Measurements from ENCODE around the gene APMAP.

Gene APMAP

GRCh38 chr20:24984961-24985640 is 7.5 kb downstream of the APMAP start:
- no peaks in the 10 kb centered on the region for H3K79me2 ChIP-seq (ENCODE audit: insufficient read depth, low read length)
- H3K4me2 ChIP-seq (ENCODE audit: low read length) = no peak overlapping the region
- no peaks in the 10 kb centered on the region for H3K4me1 ChIP-seq (ENCODE audit: insufficient read depth, low read length, severe bottlenecking)

GRCh38 chr20:24983896-24984295 is 8.7 kb downstream of the APMAP start:
- Histone ChIP-seq H2AFZ (ENCODE audit: low read length) (no peak overlapping the region), H3F3A (ENCODE audit: insufficient read depth, low read length) (no peaks in the 10 kb centered on the region), H3K9me2 (ENCODE audit: low read depth, low read length) (no peaks in the 10 kb centered on the region), H3K4me2 (ENCODE audit: low read length) (no peak overlapping the region), H4K20me1 (ENCODE audit: insufficient read depth, low read length) (no peaks in the 10 kb centered on the region), H3K4me3 (ENCODE audit: low read depth, low read length, poor library complexity, severe bottlenecking) (no peak overlapping the region), H3K9ac (ENCODE audit: low read length) (no peak overlapping the region), H3K27me3 (ENCODE audit: insufficient read depth, low read length) (no peaks in the 10 kb centered on the region), H3K36me3 (ENCODE audit: insufficient read depth, low read length) (peaks cover 37% of the 10 kb centered on the region), H3K27ac (ENCODE audit: low read depth, low read length, poor library complexity, severe bottlenecking) (no peak overlapping the region), H3K9me3 (ENCODE audit: low read length) (no peaks in the 10 kb centered on the region), H3K79me2 (ENCODE audit: insufficient read depth, low read length) (no peaks in the 10 kb centered on the region), H3K4me1 (ENCODE audit: insufficient read depth, low read length, severe bottlenecking) (no peaks in the 10 kb centered on the region)
- no peak for TF ChIP-seq EZH2 (IDR thresholded peaks at IDR 0.05; ENCODE audit: borderline replicate concordance, low read length)

More at GRCh38 chr20:24984961-24985640, 7.5 kb downstream of the APMAP start:
- Histone ChIP-seq H3K9ac (ENCODE audit: low read length) (no peak overlapping the region), H4K20me1 (ENCODE audit: insufficient read depth, low read length) (no peaks in the 10 kb centered on the region), H3K9me3 (ENCODE audit: low read length) (no peaks in the 10 kb centered on the region), H2AFZ (ENCODE audit: low read length) (no peak overlapping the region), H3K36me3 (ENCODE audit: insufficient read depth, low read length) (peaks cover 25% of the 10 kb centered on the region), H3K9me2 (ENCODE audit: low read depth, low read length) (no peaks in the 10 kb centered on the region), H3F3A (ENCODE audit: insufficient read depth, low read length) (no peaks in the 10 kb centered on the region), H3K4me3 (ENCODE audit: low read depth, low read length, poor library complexity, severe bottlenecking) (no peak overlapping the region), H3K27ac (ENCODE audit: low read depth, low read length, poor library complexity, severe bottlenecking) (no peak overlapping the region), H3K27me3 (ENCODE audit: insufficient read depth, low read length) (no peaks in the 10 kb centered on the region)
- TF ChIP-seq EZH2 (IDR thresholded peaks at IDR 0.05; ENCODE audit: borderline replicate concordance, low read length) (no peak), CTCF (IDR thresholded peaks at IDR 0.05; ENCODE audit: low read length) (no peak)

DNA sequence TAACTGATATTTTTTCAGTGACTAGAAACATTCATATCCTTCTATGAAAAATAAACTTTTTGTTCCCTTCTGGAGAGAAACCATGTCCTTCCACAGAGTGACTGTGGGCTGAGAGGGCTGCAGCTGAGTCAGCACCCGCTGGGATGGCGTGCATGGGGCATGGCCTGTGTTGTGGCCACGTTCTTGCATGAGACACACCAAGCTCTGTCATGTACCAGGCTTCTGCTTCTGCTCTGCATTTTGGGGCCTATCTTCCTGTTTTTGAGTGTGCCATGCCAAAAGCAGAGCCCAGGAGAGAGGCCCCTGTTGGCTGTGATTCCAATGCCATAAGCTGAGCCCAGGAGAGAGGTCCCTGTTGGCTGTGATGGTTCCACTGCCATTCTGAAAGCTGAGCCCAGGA is 10.8 kb downstream of the APMAP start:
- H3K36me3 ChIP-seq (ENCODE audit: insufficient read depth, low read length) = peaks cover 58% of the 10 kb centered on the region
- no peaks in the 10 kb centered on the region for H4K20me1 ChIP-seq (ENCODE audit: insufficient read depth, low read length)
- H3F3A ChIP-seq (ENCODE audit: insufficient read depth, low read length) = no peaks in the 10 kb centered on the region
- H3K4me3 ChIP-seq (ENCODE audit: low read depth, low read length, poor library complexity, severe bottlenecking) = no peak overlapping the region
- TF ChIP-seq CTCF (IDR thresholded peaks at IDR 0.05; ENCODE audit: low read length) (no peak), EZH2 (IDR thresholded peaks at IDR 0.05; ENCODE audit: borderline replicate concordance, low read length) (no peak)
- H3K27me3 ChIP-seq (ENCODE audit: insufficient read depth, low read length) = no peaks in the 10 kb centered on the region
- H3K27ac ChIP-seq (ENCODE audit: low read depth, low read length, poor library complexity, severe bottlenecking) = no peak overlapping the region
- H3K9ac ChIP-seq (ENCODE audit: low read length) = no peak overlapping the region
- no peaks in the 10 kb centered on the region for H3K9me2 ChIP-seq (ENCODE audit: low read depth, low read length)
- H3K4me2 ChIP-seq (ENCODE audit: low read length) = no peak overlapping the region
- H3K4me1 ChIP-seq (ENCODE audit: insufficient read depth, low read length, severe bottlenecking) = no peaks in the 10 kb centered on the region
- H3K9me3 ChIP-seq (ENCODE audit: low read length) = no peaks in the 10 kb centered on the region
- no peaks in the 10 kb centered on the region for H3K79me2 ChIP-seq (ENCODE audit: insufficient read depth, low read length)
- H2AFZ ChIP-seq (ENCODE audit: low read length) = no peak overlapping the region

GRCh38 chr20:24981282-24981681 is 11.3 kb downstream of the APMAP start:
- no peak overlapping the region for H3K27ac ChIP-seq (ENCODE audit: low read depth, low read length, poor library complexity, severe bottlenecking)
- H3K27me3 ChIP-seq (ENCODE audit: insufficient read depth, low read length) = no peaks in the 10 kb centered on the region
- TF ChIP-seq CTCF (IDR thresholded peaks at IDR 0.05; ENCODE audit: low read length) = no peak
- no peak for TF ChIP-seq EZH2 (IDR thresholded peaks at IDR 0.05; ENCODE audit: borderline replicate concordance, low read length)
- H3K79me2 ChIP-seq (ENCODE audit: insufficient read depth, low read length) = no peaks in the 10 kb centered on the region
- peaks cover 63% of the 10 kb centered on the region for H3K36me3 ChIP-seq (ENCODE audit: insufficient read depth, low read length)
- no peaks in the 10 kb centered on the region for H3F3A ChIP-seq (ENCODE audit: insufficient read depth, low read length)
- H2AFZ ChIP-seq (ENCODE audit: low read length) = no peak overlapping the region
- no peak overlapping the region for H3K9ac ChIP-seq (ENCODE audit: low read length)
- no peak overlapping the region for H3K4me2 ChIP-seq (ENCODE audit: low read length)
- no peaks in the 10 kb centered on the region for H3K9me2 ChIP-seq (ENCODE audit: low read depth, low read length)
- H3K9me3 ChIP-seq (ENCODE audit: low read length) = no peaks in the 10 kb centered on the region
- no peaks in the 10 kb centered on the region for H3K4me1 ChIP-seq (ENCODE audit: insufficient read depth, low read length, severe bottlenecking)
- no peaks in the 10 kb centered on the region for H4K20me1 ChIP-seq (ENCODE audit: insufficient read depth, low read length)
- no peak overlapping the region for H3K4me3 ChIP-seq (ENCODE audit: low read depth, low read length, poor library complexity, severe bottlenecking)

Measured in OCI-LY1 (cell line).